ENCODE data around the gene OR2T35.
"Not testable (repeated sequence)": the region's sequence is repeated elsewhere in the genome, so short reads cannot be mapped to it uniquely, and the experiment has no call there.

- not testable (repeated sequence) for TF ChIP-seq POLR2A, CTCF (IDR thresholded peaks at IDR 0.05)
These were observed at the start of gene OR2T35 for GRCh38 chr1:248645178-248645577.
